Mesothelial cell of epicardium (in vitro differentiated cells): ENCODE measurements around the gene GID8. TPM values are rescaled to one million over a fixed set of nuclear protein-coding genes. Genes with fewer than 3 reads are reported as not detected.

ENCODE experiments used
- DNase-seq, 2 experiments: peaks; one replicate each; pipeline ENCODE4 v3.0.0; 2021; ENCODE audit warnings: low spot score in 2 of 2; ENCODE audit not compliant: unreplicated experiment in 2 of 2
- H3K27ac Mint-ChIP-seq: 2 replicates; pipeline ENCODE4 v1.8.0; 2021; ENCODE audit warnings: mixed read lengths
- H3K27me3 Mint-ChIP-seq: 2 replicates; pipeline ENCODE4 v1.8.0; 2021; ENCODE audit warnings: low read depth, mixed read lengths
- H3K36me3 Mint-ChIP-seq: 2 replicates; pipeline ENCODE4 v1.8.0; 2021; ENCODE audit warnings: mixed read lengths
- H3K4me1 Mint-ChIP-seq: 2 replicates; pipeline ENCODE4 v1.8.0; 2021; ENCODE audit warnings: mixed read lengths
- H3K4me3 Mint-ChIP-seq: 2 replicates; pipeline ENCODE4 v1.8.0; 2021; ENCODE audit warnings: mild to moderate bottlenecking, moderate library complexity, mixed read lengths
- H3K9me3 Mint-ChIP-seq: 2 replicates; pipeline ENCODE4 v1.8.0; 2021; ENCODE audit warnings: mixed read lengths
- total RNA-seq: library from RNA; stranded (reverse); gene quantifications from 3 replicates; pipeline ENCODE4 v1.2.1, GENCODE V29; 2021
- TF ChIP-seq, protein P1 (sequence below): fragments of 200-600 bp; sonication (generic); IDR thresholded peaks from one replicate; pipeline ENCODE4 v1.5.0; 2021; ENCODE audit warnings: antibody characterized with exemption; ENCODE audit not compliant: unreplicated experiment

GID8 gene
- total RNA-seq, 1 donor from 2014 or later = 57.9 TPM

DNA sequence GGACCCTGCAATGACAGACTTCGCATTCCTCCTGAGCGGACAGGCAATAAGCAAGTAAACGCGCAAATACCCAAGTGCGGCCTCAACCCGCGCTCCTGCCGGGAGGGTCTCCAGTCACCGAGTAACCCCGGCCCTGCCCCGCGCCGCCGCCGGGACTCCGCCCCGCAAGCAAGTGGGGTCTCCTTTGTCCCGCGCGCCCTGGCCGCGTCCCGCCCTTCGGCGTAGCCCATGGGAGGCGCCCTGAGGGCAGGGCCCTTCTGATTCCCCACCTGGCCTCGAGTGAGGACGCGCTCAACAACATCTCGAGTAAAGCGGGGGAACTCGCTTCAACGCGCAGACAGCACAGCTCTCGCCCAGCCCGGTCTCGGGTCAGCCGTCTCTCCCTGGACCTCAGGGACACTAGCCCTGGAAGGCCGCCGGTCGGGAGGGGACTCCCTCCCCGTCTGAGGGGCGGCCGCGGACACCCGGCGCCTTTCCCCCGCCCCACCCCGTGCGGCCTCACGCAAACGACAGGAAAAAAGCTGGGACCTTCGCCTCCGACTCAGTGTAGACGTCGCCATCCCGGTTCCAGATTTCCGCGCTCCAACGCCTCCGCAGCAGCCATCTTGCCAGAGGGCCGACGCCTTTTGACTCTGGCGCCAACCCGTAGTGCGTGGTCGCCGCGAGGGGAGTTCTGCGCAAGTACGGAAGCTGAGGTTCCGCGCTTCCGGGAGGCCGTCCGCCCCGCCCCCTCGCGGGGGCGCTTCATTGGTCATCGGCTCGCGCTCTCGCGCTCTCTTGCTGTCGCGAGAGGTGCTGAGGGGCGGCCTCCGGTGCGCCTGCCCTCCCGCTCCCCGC lies 461 bp upstream of the GID8 start:
- Mint-ChIP-seq H3K27ac (peak overlapping the region; percentile 98), H3K36me3 (peaks cover 7% of the 10 kb centered on the region), H3K4me1 (peaks cover 20% of the 10 kb centered on the region), H3K9me3 (no peaks in the 10 kb centered on the region), H3K4me3 (no peak overlapping the region), H3K27me3 (no peaks in the 10 kb centered on the region)
- TF ChIP-seq, protein P1, sequence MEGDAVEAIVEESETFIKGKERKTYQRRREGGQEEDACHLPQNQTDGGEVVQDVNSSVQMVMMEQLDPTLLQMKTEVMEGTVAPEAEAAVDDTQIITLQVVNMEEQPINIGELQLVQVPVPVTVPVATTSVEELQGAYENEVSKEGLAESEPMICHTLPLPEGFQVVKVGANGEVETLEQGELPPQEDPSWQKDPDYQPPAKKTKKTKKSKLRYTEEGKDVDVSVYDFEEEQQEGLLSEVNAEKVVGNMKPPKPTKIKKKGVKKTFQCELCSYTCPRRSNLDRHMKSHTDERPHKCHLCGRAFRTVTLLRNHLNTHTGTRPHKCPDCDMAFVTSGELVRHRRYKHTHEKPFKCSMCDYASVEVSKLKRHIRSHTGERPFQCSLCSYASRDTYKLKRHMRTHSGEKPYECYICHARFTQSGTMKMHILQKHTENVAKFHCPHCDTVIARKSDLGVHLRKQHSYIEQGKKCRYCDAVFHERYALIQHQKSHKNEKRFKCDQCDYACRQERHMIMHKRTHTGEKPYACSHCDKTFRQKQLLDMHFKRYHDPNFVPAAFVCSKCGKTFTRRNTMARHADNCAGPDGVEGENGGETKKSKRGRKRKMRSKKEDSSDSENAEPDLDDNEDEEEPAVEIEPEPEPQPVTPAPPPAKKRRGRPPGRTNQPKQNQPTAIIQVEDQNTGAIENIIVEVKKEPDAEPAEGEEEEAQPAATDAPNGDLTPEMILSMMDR = no peak
- DNase-seq = peak; percentile 96 to 97

DNA sequence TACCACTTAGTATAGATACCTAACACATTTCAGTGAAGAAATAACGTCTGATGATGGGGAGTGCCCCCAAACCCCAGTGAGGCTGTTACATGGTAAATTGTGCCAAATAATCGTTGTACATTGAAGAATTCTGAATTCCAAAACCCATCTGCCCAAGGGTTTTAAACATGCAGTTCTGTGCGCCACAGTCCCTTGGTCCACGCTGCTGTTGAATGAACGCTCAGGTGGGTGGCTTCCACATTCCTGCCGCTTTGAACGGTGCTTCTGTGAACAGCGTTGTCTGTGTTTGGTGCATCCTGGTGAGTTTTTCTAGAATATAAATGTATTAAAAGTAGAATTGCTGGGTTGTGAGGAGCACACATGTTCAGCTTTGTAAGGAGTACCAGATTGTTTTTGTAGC lies 2.9 kb downstream of the GID8 start:
- Mint-ChIP-seq H3K27ac (peak overlapping the region; percentile 9), H3K27me3 (no peaks in the 10 kb centered on the region), H3K36me3 (peaks cover 21% of the 10 kb centered on the region), H3K4me3 (no peak overlapping the region), H3K9me3 (no peaks in the 10 kb centered on the region), H3K4me1 (peaks cover 20% of the 10 kb centered on the region)
- no peak for DNase-seq
- TF ChIP-seq, protein P1 = no peak

DNA sequence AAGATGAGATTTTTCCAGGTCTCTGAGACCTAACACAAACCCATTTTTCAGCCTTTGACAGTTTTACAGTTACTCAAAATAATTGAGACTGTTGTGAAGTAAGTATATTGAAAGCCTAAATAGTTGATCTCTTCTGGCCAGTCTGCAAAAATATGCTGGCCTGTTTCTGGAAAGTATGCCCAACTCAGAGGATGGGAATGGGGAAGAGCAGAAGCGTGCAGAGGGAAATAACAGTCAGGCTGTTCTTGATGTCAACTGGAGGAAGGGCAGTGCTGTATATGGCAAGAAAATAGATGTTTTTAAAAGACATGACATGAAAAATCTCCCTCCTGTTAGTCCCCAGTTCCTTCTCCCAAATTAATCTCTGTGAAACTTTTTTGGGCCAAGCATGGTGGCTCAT lies 3.8 kb downstream of the GID8 start:
- no peak for DNase-seq
- H3K27ac Mint-ChIP-seq = no peak overlapping the region
- peaks cover 17% of the 10 kb centered on the region for H3K4me1 Mint-ChIP-seq

DNA sequence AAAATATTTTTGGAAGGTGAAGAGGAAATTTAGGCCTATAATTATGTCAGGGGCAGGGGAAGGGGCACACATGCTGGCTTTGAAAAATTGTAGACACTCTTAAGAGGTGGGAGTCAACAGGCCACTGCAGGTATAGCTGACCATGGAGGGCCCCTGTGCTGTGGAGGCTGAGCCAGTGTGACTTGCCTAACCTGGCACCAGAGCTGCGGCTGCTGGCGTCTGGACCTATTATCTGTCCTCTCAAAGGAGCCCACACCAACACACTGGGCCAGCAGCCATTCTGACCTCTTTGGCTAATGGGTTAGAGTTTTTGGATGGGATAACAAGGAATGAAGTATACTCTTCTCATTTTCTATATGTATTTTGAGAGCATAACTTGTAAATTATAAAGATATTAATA lies 4.5 kb downstream of the GID8 start:
- Mint-ChIP-seq H3K27ac (no peak overlapping the region), H3K27me3 (no peaks in the 10 kb centered on the region), H3K4me1 (peaks cover 13% of the 10 kb centered on the region), H3K36me3 (peaks cover 32% of the 10 kb centered on the region), H3K4me3 (no peak overlapping the region), H3K9me3 (no peaks in the 10 kb centered on the region)
- TF ChIP-seq, protein P1 = no peak
- no peak for DNase-seq

More for the DNA sequence above, 3.8 kb downstream of the GID8 start:
- Mint-ChIP-seq H3K36me3 (peaks cover 25% of the 10 kb centered on the region), H3K27me3 (no peaks in the 10 kb centered on the region), H3K9me3 (no peaks in the 10 kb centered on the region), H3K4me3 (no peak overlapping the region)
- TF ChIP-seq, protein P1 = no peak

DNA sequence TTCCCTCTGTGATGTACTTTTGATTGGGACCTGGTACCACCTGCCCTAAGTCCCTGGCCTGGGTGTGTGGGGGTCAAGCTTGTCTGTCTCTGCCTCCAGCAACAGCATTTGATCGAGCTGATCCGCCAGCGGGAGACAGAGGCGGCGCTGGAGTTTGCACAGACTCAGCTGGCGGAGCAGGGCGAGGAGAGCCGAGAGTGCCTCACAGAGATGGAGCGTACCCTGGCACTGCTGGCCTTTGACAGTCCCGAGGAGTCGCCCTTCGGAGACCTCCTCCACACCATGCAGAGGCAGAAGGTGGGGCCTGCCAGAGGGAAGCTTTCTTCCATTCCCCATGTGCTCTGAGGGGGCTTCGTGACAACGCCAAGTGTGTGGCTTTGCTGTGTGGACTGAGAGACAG lies 5.4 kb downstream of the GID8 start:
- H3K9me3 Mint-ChIP-seq = no peaks in the 10 kb centered on the region
- TF ChIP-seq, protein P1 = no peak
- peaks cover 40% of the 10 kb centered on the region for H3K36me3 Mint-ChIP-seq
- no peak overlapping the region for H3K4me3 Mint-ChIP-seq
- no peak overlapping the region for H3K27ac Mint-ChIP-seq
- DNase-seq = no peak
- H3K27me3 Mint-ChIP-seq = no peaks in the 10 kb centered on the region
- peaks cover 13% of the 10 kb centered on the region for H3K4me1 Mint-ChIP-seq
